OCI-LY1 (cell line): Measurements from ENCODE around the gene POU6F2.

Experiments used
- EZH2 ChIP-seq: fragments of 200-600 bp; sonication (generic), shearing (Covaris generic); IDR thresholded peaks from 2 replicates; pipeline ENCODE4 v1.8.0; 2017; ENCODE audit warnings: borderline replicate concordance, mixed run types, mild to moderate bottlenecking, antibody characterized with exemption, low read length, moderate library complexity, mixed read lengths
- TF ChIP-seq, protein P1 (sequence below): fragments of 200-600 bp; sonication (generic), shearing (Covaris generic); IDR thresholded peaks from 2 replicates; pipeline ENCODE4 v1.5.1; 2017; ENCODE audit warnings: mild to moderate bottlenecking, antibody characterized with exemption, low read length, moderate library complexity, mixed read lengths

DNA sequence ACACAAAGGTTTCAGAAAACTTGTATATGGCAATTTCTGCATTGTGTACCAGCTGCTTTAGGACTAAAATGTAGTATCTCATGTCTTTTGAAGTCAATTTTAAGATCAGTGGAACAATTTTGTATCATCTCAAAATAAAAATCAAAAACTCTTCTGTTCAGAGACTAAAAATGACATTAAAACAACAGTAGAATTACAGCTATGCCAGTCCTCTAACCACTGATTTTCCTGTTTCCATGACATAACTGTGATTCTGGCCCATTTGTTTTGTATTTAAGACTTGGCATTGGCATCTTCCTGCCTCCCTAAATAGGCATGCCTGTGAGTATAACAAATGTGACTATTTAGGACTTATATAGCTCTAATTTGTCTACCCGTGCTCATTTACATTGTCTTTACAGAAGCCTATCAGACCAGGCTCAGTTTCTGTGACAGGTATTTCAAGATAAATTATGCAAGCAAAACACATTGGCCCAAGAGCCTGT, 39.7 kb upstream of the POU6F2 start:
- TF ChIP-seq, protein P1, sequence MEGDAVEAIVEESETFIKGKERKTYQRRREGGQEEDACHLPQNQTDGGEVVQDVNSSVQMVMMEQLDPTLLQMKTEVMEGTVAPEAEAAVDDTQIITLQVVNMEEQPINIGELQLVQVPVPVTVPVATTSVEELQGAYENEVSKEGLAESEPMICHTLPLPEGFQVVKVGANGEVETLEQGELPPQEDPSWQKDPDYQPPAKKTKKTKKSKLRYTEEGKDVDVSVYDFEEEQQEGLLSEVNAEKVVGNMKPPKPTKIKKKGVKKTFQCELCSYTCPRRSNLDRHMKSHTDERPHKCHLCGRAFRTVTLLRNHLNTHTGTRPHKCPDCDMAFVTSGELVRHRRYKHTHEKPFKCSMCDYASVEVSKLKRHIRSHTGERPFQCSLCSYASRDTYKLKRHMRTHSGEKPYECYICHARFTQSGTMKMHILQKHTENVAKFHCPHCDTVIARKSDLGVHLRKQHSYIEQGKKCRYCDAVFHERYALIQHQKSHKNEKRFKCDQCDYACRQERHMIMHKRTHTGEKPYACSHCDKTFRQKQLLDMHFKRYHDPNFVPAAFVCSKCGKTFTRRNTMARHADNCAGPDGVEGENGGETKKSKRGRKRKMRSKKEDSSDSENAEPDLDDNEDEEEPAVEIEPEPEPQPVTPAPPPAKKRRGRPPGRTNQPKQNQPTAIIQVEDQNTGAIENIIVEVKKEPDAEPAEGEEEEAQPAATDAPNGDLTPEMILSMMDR, result no peak
- no peak for TF ChIP-seq EZH2
